HEK293 (cell line): ENCODE data around the gene CFAP57.
A peak's percentile ranks its signal among the peaks of the same experiment; 100 is the strongest.

ENCODE experiments used
- CTCF ChIA-PET: fragments of 350-600 bp; formaldehyde crosslinking; extraction: SDS; loops from one replicate; lab custom pipeline; 2021; ENCODE audit warnings: antibody characterized with exemption; lab: Yijun Ruan, JAX
- POLR2A ChIA-PET: fragments of 300-600 bp; formaldehyde crosslinking; extraction: SDS; loops from one replicate; lab custom pipeline; 2020; ENCODE audit warnings: antibody characterized with exemption, inconsistent platforms; lab: Yijun Ruan, JAX
- H3K27ac ChIP-seq: fragments of 200-500 bp; sonication (Bioruptor generic); 2 replicates; pipeline ENCODE4 v1.5.1; 2014; ENCODE audit warnings: low read depth, low read length, control low read depth, inconsistent platforms; ENCODE audit errors: extremely low read depth
- H3K36me3 ChIP-seq, 2 experiments: fragments of 200-500 bp in 1 of 2; sonication (Bioruptor generic) in 1 of 2; 1 replicate in 1 of 2; 2 replicates in 1 of 2; pipeline ENCODE4 v1.5.1; 2014 to 2017; ENCODE audit warnings: inconsistent platforms in 2 of 2, low read length in 2 of 2; ENCODE audit not compliant: control insufficient read depth in 2 of 2, insufficient read depth in 1 of 2
- H3K4me1 ChIP-seq: fragments of 200-500 bp; sonication (Bioruptor generic); 2 replicates; pipeline ENCODE4 v1.5.1; 2014; ENCODE audit warnings: mild to moderate bottlenecking, low read length, inconsistent platforms; ENCODE audit not compliant: control insufficient read depth, insufficient read depth
- H3K4me3 ChIP-seq: 2 replicates; pipeline ENCODE4 v1.5.1; 2011; ENCODE audit warnings: low read depth, mild to moderate bottlenecking, control low read depth, low read length, moderate library complexity
- H3K9me3 ChIP-seq: fragments of 200-500 bp; sonication (Bioruptor generic); 2 replicates; pipeline ENCODE4 v1.5.1; 2014; ENCODE audit warnings: low read depth, low read length, inconsistent platforms; ENCODE audit not compliant: control insufficient read depth, insufficient read depth
- GLIS2 ChIP-seq: fragments of 450-650 bp; formaldehyde crosslinking; IDR thresholded peaks from 2 replicates; pipeline ENCODE4 v1.5.1; 2016; ENCODE audit warnings: missing biosample characterization, missing genetic modification characterization
- KLF16 ChIP-seq: fragments of 450-650 bp; formaldehyde crosslinking; IDR thresholded peaks from 2 replicates; pipeline ENCODE4 v1.5.1; 2017; ENCODE audit warnings: missing biosample characterization, missing genetic modification characterization
- KLF7 ChIP-seq: fragments of 450-650 bp; formaldehyde crosslinking; IDR thresholded peaks from 2 replicates; pipeline ENCODE4 v1.5.1; 2016; ENCODE audit warnings: missing biosample characterization, missing genetic modification characterization, borderline replicate concordance
- SCRT1 ChIP-seq: fragments of 450-650 bp; formaldehyde crosslinking; IDR thresholded peaks from 2 replicates; pipeline ENCODE4 v1.5.1; 2016; ENCODE audit warnings: missing biosample characterization, missing genetic modification characterization, borderline replicate concordance
- ZBTB17 ChIP-seq: fragments of 450-650 bp; formaldehyde crosslinking; IDR thresholded peaks from 2 replicates; pipeline ENCODE4 v1.5.1; 2016; ENCODE audit warnings: missing biosample characterization, missing genetic modification characterization
- ZEB2 ChIP-seq: fragments of 450-650 bp; formaldehyde crosslinking; IDR thresholded peaks from 2 replicates; pipeline ENCODE4 v1.5.1; 2016; ENCODE audit warnings: missing biosample characterization, missing genetic modification characterization
- ZNF121 ChIP-seq: fragments of 450-650 bp; formaldehyde crosslinking; IDR thresholded peaks from 2 replicates; pipeline ENCODE4 v1.5.1; 2016; ENCODE audit warnings: missing biosample characterization, missing genetic modification characterization
- ZNF596 ChIP-seq: fragments of 450-650 bp; IDR thresholded peaks from 2 replicates; pipeline ENCODE4 v1.5.0; 2018; ENCODE audit warnings: missing biosample characterization, mild to moderate bottlenecking, missing genetic modification characterization, moderate library complexity
- ZNF600 ChIP-seq: fragments of 450-650 bp; formaldehyde crosslinking; IDR thresholded peaks from 2 replicates; pipeline ENCODE4 v1.5.1; 2016; ENCODE audit warnings: missing biosample characterization, missing genetic modification characterization
- ZNF621 ChIP-seq: fragments of 450-650 bp; formaldehyde crosslinking; IDR thresholded peaks from 2 replicates; pipeline ENCODE4 v1.5.1; 2017; ENCODE audit warnings: missing biosample characterization, missing genetic modification characterization
- ZNF629 ChIP-seq: fragments of 450-650 bp; formaldehyde crosslinking; IDR thresholded peaks from 2 replicates; pipeline ENCODE4 v1.5.1; 2017; ENCODE audit warnings: missing biosample characterization, missing genetic modification characterization
- ZNF658 ChIP-seq: fragments of 450-650 bp; formaldehyde crosslinking; IDR thresholded peaks from 2 replicates; pipeline ENCODE4; 2016; ENCODE audit warnings: missing biosample characterization, missing genetic modification characterization
- ZNF664 ChIP-seq: fragments of 450-650 bp; formaldehyde crosslinking; IDR thresholded peaks from 2 replicates; pipeline ENCODE4 v1.5.1; 2016; ENCODE audit warnings: missing biosample characterization, missing genetic modification characterization
- ZNF776 ChIP-seq: fragments of 450-650 bp; formaldehyde crosslinking; IDR thresholded peaks from 2 replicates; pipeline ENCODE4 v1.5.0; 2017; ENCODE audit warnings: missing biosample characterization, missing genetic modification characterization, borderline replicate concordance
- TF ChIP-seq, protein P1 (sequence below): fragments of 450-650 bp; formaldehyde crosslinking; IDR thresholded peaks from 2 replicates; pipeline ENCODE4 v1.5.1; 2016; ENCODE audit warnings: missing biosample characterization, missing genetic modification characterization, borderline replicate concordance
- TF ChIP-seq, protein P2 (sequence below): fragments of 450-650 bp; formaldehyde crosslinking; IDR thresholded peaks from 2 replicates; pipeline ENCODE4 v1.5.1; 2017; ENCODE audit warnings: missing biosample characterization, missing genetic modification characterization
- TF ChIP-seq, protein P3 (sequence below): fragments of 450-650 bp; formaldehyde crosslinking; conservative IDR thresholded peaks from 2 replicates; pipeline ENCODE4 v1.5.1; 2016; ENCODE audit warnings: low read depth, missing biosample characterization, missing genetic modification characterization
- TF ChIP-seq, protein P4 (sequence below): fragments of 450-650 bp; formaldehyde crosslinking; IDR thresholded peaks from 2 replicates; pipeline ENCODE4 v1.5.1; 2016; ENCODE audit warnings: missing biosample characterization, missing genetic modification characterization
- TF ChIP-seq, protein P5 (sequence below): fragments of 450-650 bp; formaldehyde crosslinking; IDR thresholded peaks from 2 replicates; pipeline ENCODE4 v1.5.1; 2016; ENCODE audit warnings: missing biosample characterization, missing genetic modification characterization
- TF ChIP-seq, protein P6 (sequence below): sonication (generic); formaldehyde crosslinking; IDR thresholded peaks from 2 replicates; pipeline ENCODE4 v1.8.1; 2022; ENCODE audit warnings: mild to moderate bottlenecking, moderate library complexity, missing genetic modification reagents

Gene CFAP57

DNA sequence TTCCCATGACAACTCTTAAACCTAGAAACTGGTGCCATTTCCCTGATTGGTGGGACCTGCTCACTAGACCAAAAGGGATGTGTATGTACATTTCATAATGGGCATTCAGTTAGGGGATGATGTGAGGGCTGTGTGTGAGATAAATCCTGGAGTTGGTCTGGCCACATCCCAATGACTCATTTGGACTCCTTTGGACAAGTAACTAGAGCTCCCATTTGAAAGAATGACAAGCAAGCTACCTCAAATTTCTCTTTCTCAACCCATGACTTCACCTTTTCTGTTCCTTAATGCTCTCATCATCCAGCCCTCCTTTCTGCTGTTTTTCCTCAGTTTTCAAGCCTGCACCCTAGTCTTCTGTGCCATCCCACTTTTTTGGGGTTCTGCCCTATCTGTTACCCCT is 27.9 kb upstream of the CFAP57 start:
- POLR2A ChIA-PET, result interaction anchor here (0.6 kb wide), 1 partner anchor 27 kb away, joined by 3 read pairs; the partner anchor contains the start of genes CFAP57 and EBNA1BP2
- CTCF ChIA-PET, result interaction anchor here (1.1 kb wide), 1 partner anchor 270 kb away, joined by 3 read pairs; no protein-coding TSS in a partner anchor

DNA sequence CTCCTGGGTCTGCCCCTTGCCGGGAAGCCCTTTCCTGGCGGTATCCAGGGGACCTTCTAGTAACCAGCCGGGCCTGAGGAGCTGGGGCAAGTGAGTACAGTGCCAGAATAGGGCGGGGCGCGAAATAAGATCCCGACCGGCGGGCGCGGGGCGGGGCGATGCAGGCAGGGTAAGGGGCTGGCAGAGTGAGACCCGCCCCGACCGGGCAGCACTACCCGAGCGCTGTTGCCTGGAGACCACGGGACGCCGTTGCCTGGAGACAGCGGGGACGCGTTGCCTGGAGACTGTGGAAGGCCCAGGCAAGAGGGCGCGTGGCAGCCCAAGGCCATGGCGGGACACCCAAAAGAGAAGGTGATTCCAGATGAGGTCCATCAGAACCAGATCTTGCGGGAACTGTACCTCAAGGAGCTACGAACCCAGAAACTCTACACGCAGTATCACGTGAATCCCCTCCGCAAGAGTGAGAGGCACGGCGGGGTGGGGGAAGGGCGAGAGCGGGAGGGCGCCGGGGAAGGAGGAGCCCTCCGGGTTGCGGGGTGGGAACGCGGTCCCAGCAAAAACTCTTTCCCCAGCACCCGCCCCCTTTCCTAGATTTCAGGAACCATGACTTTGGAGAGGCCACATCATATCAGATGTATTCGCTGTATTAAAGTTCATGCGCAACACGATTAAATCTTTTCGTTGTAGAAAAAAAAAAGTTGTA is 24.4 kb upstream of the CFAP57 start:
- Histone ChIP-seq H3K4me3 (peak overlapping the region; percentile 27), H3K36me3 (peaks cover 0 to 8% of the 10 kb centered on the region in 2 experiments; a peak in 1 of 3 replicates), H3K4me1 (no peaks in the 10 kb centered on the region), H3K9me3 (no peaks in the 10 kb centered on the region), H3K27ac (no peak overlapping the region)
- POLR2A ChIA-PET, result no interaction called here
- CTCF ChIA-PET, result interaction anchor here (0.7 kb wide), 1 partner anchor 74 kb away, joined by 3 read pairs; no protein-coding TSS in a partner anchor
- TF ChIP-seq ZNF621 (no peak), ZBTB17 (tag by site-specific recombination) (peak; percentile 74), ZNF121 (tag by site-specific recombination) (peak; percentile 79), KLF7 (tag by site-specific recombination) (peak; percentile 20; the same call in 1 of the 2 replicates), ZNF776 (tag by site-specific recombination) (no peak), ZNF664 (tag by site-specific recombination) (no peak), ZEB2 (tag by site-specific recombination) (peak; percentile 52; the same call in 1 of the 2 replicates), GLIS2 (tag by site-specific recombination) (peak; percentile 53; the same call in 1 of the 2 replicates), SCRT1 (tag by site-specific recombination) (no peak)
- TF ChIP-seq, protein P1, sequence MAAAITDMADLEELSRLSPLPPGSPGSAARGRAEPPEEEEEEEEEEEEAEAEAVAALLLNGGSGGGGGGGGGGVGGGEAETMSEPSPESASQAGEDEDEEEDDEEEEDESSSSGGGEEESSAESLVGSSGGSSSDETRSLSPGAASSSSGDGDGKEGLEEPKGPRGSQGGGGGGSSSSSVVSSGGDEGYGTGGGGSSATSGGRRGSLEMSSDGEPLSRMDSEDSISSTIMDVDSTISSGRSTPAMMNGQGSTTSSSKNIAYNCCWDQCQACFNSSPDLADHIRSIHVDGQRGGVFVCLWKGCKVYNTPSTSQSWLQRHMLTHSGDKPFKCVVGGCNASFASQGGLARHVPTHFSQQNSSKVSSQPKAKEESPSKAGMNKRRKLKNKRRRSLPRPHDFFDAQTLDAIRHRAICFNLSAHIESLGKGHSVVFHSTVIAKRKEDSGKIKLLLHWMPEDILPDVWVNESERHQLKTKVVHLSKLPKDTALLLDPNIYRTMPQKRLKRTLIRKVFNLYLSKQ (tag by site-specific recombination), result 0 out of 2 replicates have a peak, but pooled peaks have one; percentile 21
- TF ChIP-seq, protein P2, sequence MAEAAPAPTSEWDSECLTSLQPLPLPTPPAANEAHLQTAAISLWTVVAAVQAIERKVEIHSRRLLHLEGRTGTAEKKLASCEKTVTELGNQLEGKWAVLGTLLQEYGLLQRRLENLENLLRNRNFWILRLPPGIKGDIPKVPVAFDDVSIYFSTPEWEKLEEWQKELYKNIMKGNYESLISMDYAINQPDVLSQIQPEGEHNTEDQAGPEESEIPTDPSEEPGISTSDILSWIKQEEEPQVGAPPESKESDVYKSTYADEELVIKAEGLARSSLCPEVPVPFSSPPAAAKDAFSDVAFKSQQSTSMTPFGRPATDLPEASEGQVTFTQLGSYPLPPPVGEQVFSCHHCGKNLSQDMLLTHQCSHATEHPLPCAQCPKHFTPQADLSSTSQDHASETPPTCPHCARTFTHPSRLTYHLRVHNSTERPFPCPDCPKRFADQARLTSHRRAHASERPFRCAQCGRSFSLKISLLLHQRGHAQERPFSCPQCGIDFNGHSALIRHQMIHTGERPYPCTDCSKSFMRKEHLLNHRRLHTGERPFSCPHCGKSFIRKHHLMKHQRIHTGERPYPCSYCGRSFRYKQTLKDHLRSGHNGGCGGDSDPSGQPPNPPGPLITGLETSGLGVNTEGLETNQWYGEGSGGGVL (tag by site-specific recombination), result peak; percentile 33
- TF ChIP-seq, protein P3, sequence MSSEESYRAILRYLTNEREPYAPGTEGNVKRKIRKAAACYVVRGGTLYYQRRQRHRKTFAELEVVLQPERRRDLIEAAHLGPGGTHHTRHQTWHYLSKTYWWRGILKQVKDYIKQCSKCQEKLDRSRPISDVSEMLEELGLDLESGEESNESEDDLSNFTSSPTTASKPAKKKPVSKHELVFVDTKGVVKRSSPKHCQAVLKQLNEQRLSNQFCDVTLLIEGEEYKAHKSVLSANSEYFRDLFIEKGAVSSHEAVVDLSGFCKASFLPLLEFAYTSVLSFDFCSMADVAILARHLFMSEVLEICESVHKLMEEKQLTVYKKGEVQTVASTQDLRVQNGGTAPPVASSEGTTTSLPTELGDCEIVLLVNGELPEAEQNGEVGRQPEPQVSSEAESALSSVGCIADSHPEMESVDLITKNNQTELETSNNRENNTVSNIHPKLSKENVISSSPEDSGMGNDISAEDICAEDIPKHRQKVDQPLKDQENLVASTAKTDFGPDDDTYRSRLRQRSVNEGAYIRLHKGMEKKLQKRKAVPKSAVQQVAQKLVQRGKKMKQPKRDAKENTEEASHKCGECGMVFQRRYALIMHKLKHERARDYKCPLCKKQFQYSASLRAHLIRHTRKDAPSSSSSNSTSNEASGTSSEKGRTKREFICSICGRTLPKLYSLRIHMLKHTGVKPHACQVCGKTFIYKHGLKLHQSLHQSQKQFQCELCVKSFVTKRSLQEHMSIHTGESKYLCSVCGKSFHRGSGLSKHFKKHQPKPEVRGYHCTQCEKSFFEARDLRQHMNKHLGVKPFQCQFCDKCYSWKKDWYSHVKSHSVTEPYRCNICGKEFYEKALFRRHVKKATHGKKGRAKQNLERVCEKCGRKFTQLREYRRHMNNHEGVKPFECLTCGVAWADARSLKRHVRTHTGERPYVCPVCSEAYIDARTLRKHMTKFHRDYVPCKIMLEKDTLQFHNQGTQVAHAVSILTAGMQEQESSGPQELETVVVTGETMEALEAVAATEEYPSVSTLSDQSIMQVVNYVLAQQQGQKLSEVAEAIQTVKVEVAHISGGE (tag by site-specific recombination), result 0 out of 2 replicates have a peak, but pooled peaks have one; percentile 34
- TF ChIP-seq, protein P4, sequence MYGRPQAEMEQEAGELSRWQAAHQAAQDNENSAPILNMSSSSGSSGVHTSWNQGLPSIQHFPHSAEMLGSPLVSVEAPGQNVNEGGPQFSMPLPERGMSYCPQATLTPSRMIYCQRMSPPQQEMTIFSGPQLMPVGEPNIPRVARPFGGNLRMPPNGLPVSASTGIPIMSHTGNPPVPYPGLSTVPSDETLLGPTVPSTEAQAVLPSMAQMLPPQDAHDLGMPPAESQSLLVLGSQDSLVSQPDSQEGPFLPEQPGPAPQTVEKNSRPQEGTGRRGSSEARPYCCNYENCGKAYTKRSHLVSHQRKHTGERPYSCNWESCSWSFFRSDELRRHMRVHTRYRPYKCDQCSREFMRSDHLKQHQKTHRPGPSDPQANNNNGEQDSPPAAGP (tag by site-specific recombination), result peak; percentile 68; the same call in 1 of the 2 replicates
- TF ChIP-seq, protein P5, sequence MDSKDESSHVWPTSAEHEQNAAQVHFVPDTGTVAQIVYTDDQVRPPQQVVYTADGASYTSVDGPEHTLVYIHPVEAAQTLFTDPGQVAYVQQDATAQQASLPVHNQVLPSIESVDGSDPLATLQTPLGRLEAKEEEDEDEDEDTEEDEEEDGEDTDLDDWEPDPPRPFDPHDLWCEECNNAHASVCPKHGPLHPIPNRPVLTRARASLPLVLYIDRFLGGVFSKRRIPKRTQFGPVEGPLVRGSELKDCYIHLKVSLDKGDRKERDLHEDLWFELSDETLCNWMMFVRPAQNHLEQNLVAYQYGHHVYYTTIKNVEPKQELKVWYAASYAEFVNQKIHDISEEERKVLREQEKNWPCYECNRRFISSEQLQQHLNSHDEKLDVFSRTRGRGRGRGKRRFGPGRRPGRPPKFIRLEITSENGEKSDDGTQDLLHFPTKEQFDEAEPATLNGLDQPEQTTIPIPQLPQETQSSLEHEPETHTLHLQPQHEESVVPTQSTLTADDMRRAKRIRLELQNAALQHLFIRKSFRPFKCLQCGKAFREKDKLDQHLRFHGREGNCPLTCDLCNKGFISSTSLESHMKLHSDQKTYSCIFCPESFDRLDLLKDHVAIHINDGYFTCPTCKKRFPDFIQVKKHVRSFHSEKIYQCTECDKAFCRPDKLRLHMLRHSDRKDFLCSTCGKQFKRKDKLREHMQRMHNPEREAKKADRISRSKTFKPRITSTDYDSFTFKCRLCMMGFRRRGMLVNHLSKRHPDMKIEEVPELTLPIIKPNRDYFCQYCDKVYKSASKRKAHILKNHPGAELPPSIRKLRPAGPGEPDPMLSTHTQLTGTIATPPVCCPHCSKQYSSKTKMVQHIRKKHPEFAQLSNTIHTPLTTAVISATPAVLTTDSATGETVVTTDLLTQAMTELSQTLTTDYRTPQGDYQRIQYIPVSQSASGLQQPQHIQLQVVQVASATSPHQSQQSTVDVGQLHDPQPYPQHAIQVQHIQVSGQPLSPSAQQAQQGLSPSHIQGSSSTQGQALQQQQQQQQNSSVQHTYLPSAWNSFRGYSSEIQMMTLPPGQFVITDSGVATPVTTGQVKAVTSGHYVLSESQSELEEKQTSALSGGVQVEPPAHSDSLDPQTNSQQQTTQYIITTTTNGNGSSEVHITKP (tag by site-specific recombination), result 0 out of 2 replicates have a peak, but pooled peaks have one; percentile 47

More for the DNA sequence above, 27.9 kb upstream of the CFAP57 start:
- no peaks in the 10 kb centered on the region for H3K4me1 ChIP-seq
- H3K4me3 ChIP-seq, result no peak overlapping the region
- peaks cover 0 to 8% of the 10 kb centered on the region in 2 experiments; a peak in 1 of 3 replicates for H3K36me3 ChIP-seq
- TF ChIP-seq ZNF658 (tag by site-specific recombination) (no peak), ZNF600 (tag by site-specific recombination) (peak; percentile 22; the same call in 1 of the 2 replicates), ZNF629 (tag by site-specific recombination) (peak; percentile 55), KLF16 (tag by site-specific recombination) (no peak), ZNF596 (tag by site-specific recombination) (no peak)
- TF ChIP-seq, protein P6, sequence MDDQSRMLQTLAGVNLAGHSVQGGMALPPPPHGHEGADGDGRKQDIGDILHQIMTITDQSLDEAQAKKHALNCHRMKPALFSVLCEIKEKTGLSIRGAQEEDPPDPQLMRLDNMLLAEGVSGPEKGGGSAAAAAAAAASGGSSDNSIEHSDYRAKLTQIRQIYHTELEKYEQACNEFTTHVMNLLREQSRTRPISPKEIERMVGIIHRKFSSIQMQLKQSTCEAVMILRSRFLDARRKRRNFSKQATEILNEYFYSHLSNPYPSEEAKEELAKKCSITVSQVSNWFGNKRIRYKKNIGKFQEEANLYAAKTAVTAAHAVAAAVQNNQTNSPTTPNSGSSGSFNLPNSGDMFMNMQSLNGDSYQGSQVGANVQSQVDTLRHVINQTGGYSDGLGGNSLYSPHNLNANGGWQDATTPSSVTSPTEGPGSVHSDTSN (CRISPR knock-in tag), result no peak
- H3K27ac ChIP-seq, result no peak overlapping the region
- no peaks in the 10 kb centered on the region for H3K9me3 ChIP-seq
